GM13977 (cell line): Measurements from ENCODE around the gene ZNF292.
A peak's percentile ranks its signal among the peaks of the same experiment; 100 is the strongest.
"Not testable (repeated sequence)": the region's sequence is repeated elsewhere in the genome, so short reads cannot be mapped to it uniquely, and the experiment has no call there.

Experiments
- DNase-seq: peaks from one replicate; pipeline ENCODE4 v3.0.0; 2012; ENCODE audit warnings: low spot score
- in situ Hi-C: fragments of 300-500 bp; cut with MboI; formaldehyde crosslinking; loops from one replicate; pipeline ENCODE4 v1.12.0; 2022; ENCODE audit warnings: low sequenced_read_pairs, low pct_unique_long_range_greater_than_20kb, mixed read lengths, inconsistent platforms; ENCODE audit not compliant: unreplicated experiment
- TF ChIP-seq, protein P1 (sequence below): IDR thresholded peaks from 2 replicates; pipeline ENCODE4 v1.5.1; 2012; ENCODE audit warnings: mild to moderate bottlenecking, control low read depth; ENCODE audit not compliant: insufficient read depth; ENCODE audit errors: extremely low read depth, missing control alignments

Gene ZNF292

DNA sequence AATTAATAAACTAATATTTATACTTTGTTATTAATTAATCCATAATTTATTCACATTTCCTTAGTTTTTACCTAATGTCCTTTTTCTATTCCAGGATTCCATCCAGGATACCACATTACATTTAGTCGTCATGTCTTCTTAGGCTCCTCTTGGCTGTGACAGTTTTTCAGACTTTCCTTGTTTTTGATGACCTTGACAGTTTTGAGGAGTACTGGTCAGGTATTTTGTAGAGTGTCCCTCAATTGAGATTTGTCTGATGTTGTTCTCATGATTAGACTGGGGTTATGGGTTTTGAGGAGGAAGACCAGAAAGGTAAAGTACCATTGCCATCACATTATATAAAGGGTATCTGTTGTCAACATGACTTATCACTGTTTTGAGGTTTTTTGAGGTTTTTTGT is 67.3 kb downstream of the ZNF292 start:
- in situ Hi-C loops: no loop called here
- TF ChIP-seq, protein P1, sequence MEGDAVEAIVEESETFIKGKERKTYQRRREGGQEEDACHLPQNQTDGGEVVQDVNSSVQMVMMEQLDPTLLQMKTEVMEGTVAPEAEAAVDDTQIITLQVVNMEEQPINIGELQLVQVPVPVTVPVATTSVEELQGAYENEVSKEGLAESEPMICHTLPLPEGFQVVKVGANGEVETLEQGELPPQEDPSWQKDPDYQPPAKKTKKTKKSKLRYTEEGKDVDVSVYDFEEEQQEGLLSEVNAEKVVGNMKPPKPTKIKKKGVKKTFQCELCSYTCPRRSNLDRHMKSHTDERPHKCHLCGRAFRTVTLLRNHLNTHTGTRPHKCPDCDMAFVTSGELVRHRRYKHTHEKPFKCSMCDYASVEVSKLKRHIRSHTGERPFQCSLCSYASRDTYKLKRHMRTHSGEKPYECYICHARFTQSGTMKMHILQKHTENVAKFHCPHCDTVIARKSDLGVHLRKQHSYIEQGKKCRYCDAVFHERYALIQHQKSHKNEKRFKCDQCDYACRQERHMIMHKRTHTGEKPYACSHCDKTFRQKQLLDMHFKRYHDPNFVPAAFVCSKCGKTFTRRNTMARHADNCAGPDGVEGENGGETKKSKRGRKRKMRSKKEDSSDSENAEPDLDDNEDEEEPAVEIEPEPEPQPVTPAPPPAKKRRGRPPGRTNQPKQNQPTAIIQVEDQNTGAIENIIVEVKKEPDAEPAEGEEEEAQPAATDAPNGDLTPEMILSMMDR: no peak
- DNase-seq: no peak

DNA sequence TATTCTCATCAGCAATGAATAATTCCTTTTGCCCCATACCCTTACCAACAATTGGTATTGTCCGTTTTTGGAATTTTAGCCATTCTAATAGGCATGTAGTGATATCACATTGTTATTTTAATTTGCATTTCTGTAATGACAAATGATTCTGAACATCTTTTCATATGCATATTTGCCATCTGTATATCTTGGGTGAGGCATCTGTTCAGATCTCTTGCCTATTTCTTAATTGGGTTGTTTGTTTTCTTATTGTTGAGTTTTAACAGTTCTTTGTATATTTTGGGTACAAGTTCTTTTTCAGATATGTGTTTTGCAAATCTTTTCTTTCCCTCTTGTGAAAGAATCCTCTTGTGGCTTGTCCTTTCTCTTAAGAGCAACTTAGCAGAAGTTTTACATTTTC is 69.6 kb downstream of the ZNF292 start:
- no peak for DNase-seq
- in situ Hi-C loops: no loop called here
- TF ChIP-seq, protein P1: no peak

DNA sequence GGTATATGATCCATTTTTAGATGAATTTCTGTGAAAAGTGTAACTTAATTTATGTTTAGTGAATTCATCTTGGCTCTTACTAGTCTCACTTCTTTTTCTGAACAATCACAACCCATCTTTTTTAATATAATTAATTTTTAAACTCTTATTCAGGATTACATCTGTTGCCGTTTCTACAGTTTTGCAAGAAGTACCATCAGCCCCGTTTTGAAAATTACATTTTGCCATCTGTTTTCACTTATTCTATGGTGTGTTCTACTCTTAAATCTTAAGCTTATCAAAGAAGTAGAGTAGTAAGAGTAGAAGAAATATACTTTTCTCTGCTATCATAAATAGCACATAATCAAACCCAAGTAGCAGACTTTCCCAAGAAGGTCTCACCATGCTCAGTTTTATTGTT is 70.1 kb downstream of the ZNF292 start:
- in situ Hi-C loops: no loop called here
- TF ChIP-seq, protein P1: no peak
- DNase-seq: no peak

DNA sequence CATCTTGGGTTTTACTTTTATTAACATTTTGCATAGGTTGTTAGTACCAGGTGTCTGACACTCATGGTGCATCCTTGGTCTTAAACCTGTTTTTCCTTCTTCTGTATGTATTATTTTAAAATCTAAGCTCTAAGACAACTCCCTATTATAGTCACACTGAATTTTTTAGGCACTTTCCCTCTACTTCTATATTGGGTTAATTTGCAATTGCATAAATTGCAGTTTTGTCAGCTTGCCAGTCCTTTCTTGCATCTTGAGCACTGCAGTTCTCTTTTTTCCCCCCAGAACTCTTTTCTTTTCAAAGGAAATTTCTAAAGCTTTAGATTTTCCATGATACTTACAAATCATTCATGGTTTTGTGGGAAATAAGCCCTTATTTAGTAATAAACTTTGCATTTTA is 70.6 kb downstream of the ZNF292 start:
- TF ChIP-seq, protein P1: no peak
- in situ Hi-C loops: no loop called here
- no peak for DNase-seq

DNA sequence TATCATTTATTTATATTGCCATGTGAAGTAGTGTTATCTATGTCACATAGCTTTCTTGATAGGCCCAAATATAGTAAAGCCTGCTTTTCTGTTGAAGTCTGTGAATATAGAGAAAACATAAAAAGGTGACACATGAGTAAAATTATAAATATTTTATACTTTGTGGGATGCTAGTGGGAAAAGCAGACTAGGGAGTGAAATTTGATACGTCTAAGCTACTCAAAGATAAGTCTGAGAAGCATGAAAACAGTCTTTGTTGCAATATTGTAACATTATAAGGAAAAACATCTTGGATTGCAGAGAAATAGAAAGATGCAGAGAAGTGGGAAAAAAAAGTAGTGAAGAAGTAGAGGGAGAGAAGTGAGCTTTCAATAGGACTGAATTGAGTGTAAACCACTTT is 75.4 kb downstream of the ZNF292 start:
- DNase-seq: no peak
- TF ChIP-seq, protein P1: no peak
- in situ Hi-C loops: no loop called here

DNA sequence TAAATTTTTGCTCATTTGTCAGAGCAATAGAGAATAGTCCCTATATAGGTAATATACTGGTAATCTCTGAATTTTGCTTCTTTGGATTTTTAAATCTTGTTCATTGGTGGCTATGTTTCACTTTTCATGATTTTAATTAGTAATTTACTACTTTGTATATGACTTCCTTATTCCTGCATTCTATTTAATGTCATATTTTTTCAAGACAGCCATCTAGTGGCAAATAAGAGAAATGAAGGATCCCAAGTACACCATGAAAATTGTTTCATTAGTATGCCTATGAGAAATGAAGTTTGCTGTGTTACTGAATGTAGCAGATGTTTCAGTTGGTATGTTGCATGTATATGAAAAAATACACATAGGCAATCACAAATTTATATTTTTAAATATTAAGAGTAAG is 82.4 kb downstream of the ZNF292 start:
- TF ChIP-seq, protein P1: peak; percentile 43
- peak; percentile 40 for DNase-seq
- in situ Hi-C loops: no loop called here

DNA sequence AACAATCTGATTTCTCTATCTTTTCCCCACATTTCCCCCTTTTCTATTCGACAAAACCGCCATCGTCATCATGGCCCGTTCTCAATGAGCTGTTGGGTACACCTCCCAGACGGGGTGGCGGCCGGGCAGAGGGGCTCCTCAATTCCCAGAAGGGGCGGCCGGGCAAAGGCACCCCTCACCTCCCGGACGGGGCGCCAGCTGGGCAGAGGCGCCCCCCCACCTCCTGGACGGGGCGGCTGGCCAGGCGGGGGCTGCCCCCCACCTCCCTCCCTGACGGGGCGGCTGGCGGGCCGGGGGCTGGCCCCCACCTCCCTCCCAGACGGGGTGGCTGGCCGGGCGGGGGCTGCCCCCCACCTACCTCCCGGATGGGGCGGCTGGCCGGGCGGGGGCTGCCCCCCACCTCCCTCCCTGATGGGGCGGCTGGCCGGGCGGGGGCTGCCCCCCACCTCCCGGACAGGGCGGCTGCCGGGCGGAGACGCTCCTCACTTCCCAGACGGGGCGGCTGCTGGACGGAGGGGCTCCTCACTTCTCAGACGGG is 83.8 kb downstream of the ZNF292 start:
- DNase-seq, in situ Hi-C loops: not testable (repeated sequence)
